HepG2 (cell line): ENCODE data around the gene SDK1. TPM values are rescaled to one million over a fixed set of nuclear protein-coding genes. Genes with fewer than 3 reads are reported as not detected.

ENCODE experiments used
- ATAC-seq: fragments of 200-7000 bp; cut with Tn5 transposase; 3 replicates; pipeline ENCODE4 v1.9.1; 2020; ENCODE audit warnings: mild to moderate bottlenecking, moderate library complexity
- BruUV-seq: library from RNA; stranded (reverse); fragments of 400-500 nt; replicated peaks from 2 replicates; lab custom pipeline; 2021; lab: Mats Ljungman, UMichigan
- CTCF ChIA-PET: fragments of 300-600 bp; formaldehyde crosslinking; extraction: SDS; loops from one replicate; lab custom pipeline; 2021; ENCODE audit warnings: low total read pairs, inconsistent platforms, low intra/inter-chr PET ratio; lab: Yijun Ruan, JAX
- POLR2A ChIA-PET: fragments of 350-600 bp; sonication (Branson Sonifier 250); formaldehyde crosslinking; loops from one replicate; lab custom pipeline; 2020; ENCODE audit warnings: antibody characterized with exemption, inconsistent platforms; lab: Yijun Ruan, JAX
- DNase-seq: peaks from one replicate; pipeline ENCODE4 v3.0.0-alpha.2; 2015; ENCODE audit warnings: low spot score
- FAIRE-seq: peaks from 3 replicates; lab custom pipeline; 2011; peaks lifted over from hg19 to GRCh38; lab: Jason Lieb, UNC
- H2AFZ ChIP-seq: one replicate; pipeline ENCODE4 v1.6.1; 2011; ENCODE audit warnings: low read length, inconsistent platforms
- H3K27ac ChIP-seq: fragments of 300-600 bp; 3 replicates; pipeline ENCODE4 v1.8.0; 2011; ENCODE audit warnings: mixed run types, mild to moderate bottlenecking, mixed read lengths, low read length, inconsistent platforms; ENCODE audit not compliant: insufficient read depth; ENCODE audit errors: extremely low read length
- H3K27me3 ChIP-seq, 2 experiments: fragments of 200-600 bp in 1 of 2; 2 replicates in 1 of 2; 3 replicates in 1 of 2; pipeline versions ENCODE4 v1.6.0 to v1.8.0; 2011; ENCODE audit warnings: low read length in 2 of 2, mild to moderate bottlenecking in 2 of 2, moderate library complexity in 2 of 2, inconsistent platforms in 1 of 2; ENCODE audit not compliant: insufficient read depth in 2 of 2, control insufficient read depth in 1 of 2
- H3K36me3 ChIP-seq, 2 experiments: fragments of 200-600 bp in 1 of 2; replicated peaks in 1 of 2; 2 replicates in 1 of 2; 3 replicates in 1 of 2; pipeline versions ENCODE4 v1.5.1 to v1.8.0; 2011; ENCODE audit warnings: low read length in 2 of 2, inconsistent platforms in 1 of 2; ENCODE audit not compliant: insufficient read depth in 2 of 2, control insufficient read depth in 1 of 2
- H3K4me1 ChIP-seq: 2 replicates; pipeline ENCODE4 v1.5.1; 2012; ENCODE audit warnings: low read length, inconsistent platforms; ENCODE audit not compliant: insufficient read depth
- H3K4me2 ChIP-seq: 2 replicates; pipeline ENCODE4 v1.6.0; 2011; ENCODE audit warnings: low read depth, low read length, inconsistent platforms
- H3K4me3 ChIP-seq, 3 experiments: fragments of 200-600 bp in 1 of 3; sonication (generic), shearing (Covaris generic) in 1 of 3; replicated peaks in 1 of 3; 2 replicates each; pipeline ENCODE4 v1.5.1; 2011 to 2016; ENCODE audit warnings: low read length in 3 of 3, inconsistent platforms in 2 of 3, low read depth in 2 of 3, mild to moderate bottlenecking in 2 of 3, control low read depth in 1 of 3, mixed read lengths in 1 of 3; ENCODE audit not compliant: insufficient read depth in 1 of 3
- H3K79me2 ChIP-seq: one replicate; pipeline ENCODE4 v1.6.1; 2011; ENCODE audit warnings: low read length, inconsistent platforms; ENCODE audit not compliant: insufficient read depth
- H3K9ac ChIP-seq: 2 replicates; pipeline ENCODE4 v1.6.0; 2011; ENCODE audit warnings: mild to moderate bottlenecking, low read depth, low read length, inconsistent platforms; ENCODE audit not compliant: insufficient read depth
- H3K9me3 ChIP-seq: 2 replicates; pipeline ENCODE4 v1.5.1; 2012; ENCODE audit warnings: mild to moderate bottlenecking, low read length
- H4K20me1 ChIP-seq: 2 replicates; pipeline ENCODE4 v1.6.0; 2011; ENCODE audit warnings: inconsistent platforms, mild to moderate bottlenecking, low read length, moderate library complexity; ENCODE audit not compliant: insufficient read depth
- AGO2 ChIP-seq: fragments of 200-400 bp; formaldehyde crosslinking; optimal IDR thresholded peaks from 2 replicates; pipeline ENCODE3; 2017; ENCODE audit warnings: mild to moderate bottlenecking, low read depth, low read length, moderate library complexity
- ARNT ChIP-seq: fragments of 450-650 bp; IDR thresholded peaks from 2 replicates; pipeline ENCODE4 v1.6.1; 2017
- CBX5 ChIP-seq: sonication (generic); formaldehyde crosslinking; IDR thresholded peaks from 2 replicates; pipeline ENCODE4 v1.4.0; 2020; ENCODE audit warnings: missing genetic modification reagents, borderline replicate concordance
- CHD2 ChIP-seq: IDR thresholded peaks from 2 replicates; pipeline ENCODE4 v1.6.1; 2011; ENCODE audit warnings: low read depth, low read length, improper control_type of control experiment
- HOXA9 ChIP-seq: sonication (generic); formaldehyde crosslinking; IDR thresholded peaks from 2 replicates; pipeline ENCODE4 v1.8.1; 2022; ENCODE audit warnings: missing genetic modification reagents, mild to moderate bottlenecking, moderate library complexity, borderline replicate concordance
- JARID2 ChIP-seq: sonication (generic); formaldehyde crosslinking; IDR thresholded peaks from 2 replicates; pipeline ENCODE4 v1.8.1; 2023; ENCODE audit warnings: missing genetic modification reagents, inconsistent platforms; ENCODE audit not compliant: insufficient replicate concordance
- NR2C2 ChIP-seq: sonication (generic); formaldehyde crosslinking; IDR thresholded peaks from 2 replicates; pipeline ENCODE4 v1.4.0; 2020; ENCODE audit warnings: missing genetic modification reagents, mild to moderate bottlenecking, moderate library complexity, borderline replicate concordance
- NR2F6 ChIP-seq, 2 experiments: IDR thresholded peaks; 2 replicates each; pipeline ENCODE4 v1.6.1; 2016; ENCODE audit warnings: antibody characterized with exemption in 1 of 2, mild to moderate bottlenecking in 1 of 2
- PCBP1 ChIP-seq: fragments of 200-400 bp; formaldehyde crosslinking; IDR thresholded peaks from 2 replicates; pipeline ENCODE4 v1.6.1; 2017; ENCODE audit warnings: mild to moderate bottlenecking, low read depth, low read length, borderline replicate concordance
- SIX1 ChIP-seq: sonication (generic); formaldehyde crosslinking; IDR thresholded peaks from 2 replicates; pipeline ENCODE4 v1.4.0; 2020; ENCODE audit warnings: missing genetic modification reagents, borderline replicate concordance
- SUZ12 ChIP-seq: fragments of 150-350 bp; IDR thresholded peaks from 2 replicates; pipeline ENCODE4 v1.6.1; 2014; ENCODE audit warnings: low read depth, low read length
- TFDP2 ChIP-seq: sonication (generic); formaldehyde crosslinking; IDR thresholded peaks from 2 replicates; pipeline ENCODE4 v1.4.0; 2020; ENCODE audit warnings: missing genetic modification reagents
- ZNF557 ChIP-seq: sonication (generic); formaldehyde crosslinking; IDR thresholded peaks from 2 replicates; pipeline ENCODE4 v1.4.0; 2020; ENCODE audit warnings: missing genetic modification reagents
- WGBS: methylation state at CpG from one replicate; pipeline ENCODE4 v1.1.6; 2017; ENCODE audit warnings: low lambda C conversion rate; 5-methylcytosine and 5-hydroxymethylcytosine counted together
- in situ Hi-C: cut with HindIII; loops from 2 replicates; pipeline ENCODE4 v1.10.0; 2017; ENCODE audit warnings: low pct_unique_long_range_greater_than_20kb; ENCODE audit not compliant: extremely low pct_ligation_motif_present
- intact Hi-C: fragments of 100-400 bp; cut with micrococcal nuclease; formaldehyde crosslinking; loops from one replicate; pipeline ENCODE4 v1.10.0; 2022; ENCODE audit not compliant: unreplicated experiment
- polyA plus RNA-seq, 8 experiments: library from polyadenylated mRNA; depleted of rRNA in 3 of 8; stranded (reverse) in 7 of 8; unstranded in 1 of 8; fragments of >200 nt; fragmentation: Illumina TruSeq in 4 of 8; extraction: Trizol in 4 of 8; gene quantifications; 2 replicates each; pipeline versions ENCODE4 v1.2.1 to v1.2.3, GENCODE V29; 2011 to 2016; ENCODE audit warnings: low read depth in 4 of 8, missing spikeins in 1 of 8, mixed read lengths in 1 of 8; ENCODE audit not compliant: insufficient read depth in 1 of 8
- total RNA-seq, 5 experiments: library from RNA; depleted of rRNA; stranded (reverse); fragments of >200 nt; fragmentation: Illumina TruSeq; extraction: Trizol; gene quantifications; 2 replicates each; pipeline ENCODE4 v1.2.3, GENCODE V29; 2016; ENCODE audit warnings: low read depth in 1 of 5
- TF ChIP-seq, protein P1 (sequence below): sonication (generic); formaldehyde crosslinking; IDR thresholded peaks from 2 replicates; pipeline ENCODE4 v1.5.0; 2020; ENCODE audit warnings: missing genetic modification reagents
- TF ChIP-seq, protein P2 (sequence below): IDR thresholded peaks from 2 replicates; pipeline ENCODE4 v1.6.1; 2018; ENCODE audit warnings: missing genetic modification reagents

Gene SDK1
- total and polyA plus RNA-seq, 2 of the 13 experiments (the other 11 are each of a cell fraction or from before 2014, with no cell fraction given): 0.35 to 2.4 TPM

DNA sequence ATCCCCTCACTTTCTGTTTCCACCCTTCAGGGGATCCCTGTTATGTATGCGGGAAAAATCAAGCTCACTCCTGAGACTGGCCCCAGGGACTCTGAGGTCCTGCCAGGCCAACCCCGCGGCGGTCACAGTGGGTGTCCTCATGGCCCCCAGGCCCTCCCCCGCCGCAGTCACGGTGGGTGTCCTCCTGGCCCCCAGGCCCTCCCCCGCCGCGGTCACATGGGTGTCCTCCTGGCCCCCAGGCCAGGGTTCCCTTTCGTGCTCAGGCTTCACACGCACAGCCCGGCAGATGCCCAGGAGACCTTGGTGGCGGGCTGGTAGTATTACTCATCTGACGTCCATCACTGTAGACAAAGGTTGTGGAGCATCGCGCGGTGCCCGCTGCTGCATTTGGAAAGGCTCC is 890.0 kb downstream of the SDK1 start (continued):
- TF ChIP-seq, protein P1, sequence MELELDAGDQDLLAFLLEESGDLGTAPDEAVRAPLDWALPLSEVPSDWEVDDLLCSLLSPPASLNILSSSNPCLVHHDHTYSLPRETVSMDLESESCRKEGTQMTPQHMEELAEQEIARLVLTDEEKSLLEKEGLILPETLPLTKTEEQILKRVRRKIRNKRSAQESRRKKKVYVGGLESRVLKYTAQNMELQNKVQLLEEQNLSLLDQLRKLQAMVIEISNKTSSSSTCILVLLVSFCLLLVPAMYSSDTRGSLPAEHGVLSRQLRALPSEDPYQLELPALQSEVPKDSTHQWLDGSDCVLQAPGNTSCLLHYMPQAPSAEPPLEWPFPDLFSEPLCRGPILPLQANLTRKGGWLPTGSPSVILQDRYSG (CRISPR knock-in tag): no peak

DNA sequence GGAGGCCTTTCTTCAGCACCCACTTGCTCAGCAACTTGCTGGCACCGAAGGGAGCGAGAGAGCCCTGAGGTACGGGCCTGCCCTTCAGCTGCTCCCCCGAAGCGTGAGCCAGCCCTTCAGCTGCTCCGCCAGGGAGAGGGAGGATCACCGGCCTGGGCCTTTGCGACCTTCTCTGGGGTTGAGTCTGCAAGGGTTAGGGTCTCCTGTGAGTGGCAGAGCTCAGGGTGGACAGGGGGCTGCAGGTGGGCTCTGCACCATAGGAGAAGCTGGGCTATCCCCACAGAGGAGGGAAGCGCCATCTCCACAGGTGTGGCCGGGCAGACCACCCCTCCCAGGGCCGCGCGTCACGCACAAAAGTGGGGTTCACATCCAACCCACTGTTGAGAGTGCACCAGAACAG is 890.5 kb downstream of the SDK1 start:
- H2AFZ ChIP-seq: no peak overlapping the region
- in situ Hi-C loops: no loop called here
- ATAC-seq: no peak
- 100% methylated on average over 5 of the region's 14 CpGs for WGBS
- H3K9me3 ChIP-seq: no peaks in the 10 kb centered on the region
- H3K4me2 ChIP-seq: no peak overlapping the region
- no peaks in the 10 kb centered on the region for H3K36me3 ChIP-seq
- DNase-seq: no peak
- no peaks in the 10 kb centered on the region; the same call in 1 of the 2 replicates for H4K20me1 ChIP-seq
- no peak overlapping the region for H3K4me3 ChIP-seq
- ChIA-PET CTCF (no interaction called here), POLR2A (no interaction called here)
- H3K79me2 ChIP-seq: no peaks in the 10 kb centered on the region
- BruUV-seq: no TSS peak
- H3K9ac ChIP-seq: no peak overlapping the region
- intact Hi-C loops: no loop called here
- H3K4me1 ChIP-seq: no peaks in the 10 kb centered on the region
- no peaks in the 10 kb centered on the region for H3K27me3 ChIP-seq
- no peak overlapping the region for H3K27ac ChIP-seq
- FAIRE-seq: no peak
- TF ChIP-seq HOXA9: no peak
- TF ChIP-seq AGO2: no peak
- no peak for TF ChIP-seq NR2F6 (IDR thresholded peaks at IDR 0.05)
- no peak for TF ChIP-seq NR2F6 (CRISPR knock-in tag; IDR thresholded peaks at IDR 0.05)
- TF ChIP-seq, protein P2, sequence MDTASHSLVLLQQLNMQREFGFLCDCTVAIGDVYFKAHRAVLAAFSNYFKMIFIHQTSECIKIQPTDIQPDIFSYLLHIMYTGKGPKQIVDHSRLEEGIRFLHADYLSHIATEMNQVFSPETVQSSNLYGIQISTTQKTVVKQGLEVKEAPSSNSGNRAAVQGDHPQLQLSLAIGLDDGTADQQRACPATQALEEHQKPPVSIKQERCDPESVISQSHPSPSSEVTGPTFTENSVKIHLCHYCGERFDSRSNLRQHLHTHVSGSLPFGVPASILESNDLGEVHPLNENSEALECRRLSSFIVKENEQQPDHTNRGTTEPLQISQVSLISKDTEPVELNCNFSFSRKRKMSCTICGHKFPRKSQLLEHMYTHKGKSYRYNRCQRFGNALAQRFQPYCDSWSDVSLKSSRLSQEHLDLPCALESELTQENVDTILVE (CRISPR knock-in tag): no peak
- no peak for TF ChIP-seq TFDP2 (CRISPR knock-in tag)
- TF ChIP-seq JARID2 (CRISPR knock-in tag): no peak
- TF ChIP-seq ZNF557: no peak
- TF ChIP-seq SUZ12: no peak
- TF ChIP-seq NR2C2 (CRISPR knock-in tag): no peak
- no peak for TF ChIP-seq PCBP1
- no peak for TF ChIP-seq CHD2
- no peak for TF ChIP-seq CBX5 (CRISPR knock-in tag)
- TF ChIP-seq ARNT: no peak
- no peak for TF ChIP-seq SIX1 (CRISPR knock-in tag)
